HepG2 (cell line): ENCODE measurements around the gene IQSEC1. TPM values are rescaled to one million over a fixed set of nuclear protein-coding genes. Genes with fewer than 3 reads are reported as not detected.

ENCODE experiments used
- ASH2L ChIP-seq: fragments of 300-600, 200-600 bp; sonication (generic); IDR thresholded peaks from 2 replicates; pipeline ENCODE4 v1.7.0; 2017; ENCODE audit warnings: low read depth, mild to moderate bottlenecking, moderate library complexity, mixed read lengths, low read length; ENCODE audit not compliant: insufficient read length
- DNMT1 ChIP-seq: sonication (generic); formaldehyde crosslinking; IDR thresholded peaks from 2 replicates; pipeline ENCODE4 v1.5.1; 2020; ENCODE audit warnings: mild to moderate bottlenecking, missing genetic modification reagents
- DZIP1 ChIP-seq: sonication (generic); formaldehyde crosslinking; IDR thresholded peaks from 2 replicates; pipeline ENCODE4 v1.5.0; 2020; ENCODE audit warnings: mild to moderate bottlenecking, missing genetic modification reagents
- MAF1 ChIP-seq: sonication (generic); formaldehyde crosslinking; IDR thresholded peaks from 2 replicates; pipeline ENCODE4 v1.5.0; 2020; ENCODE audit warnings: missing genetic modification reagents, borderline replicate concordance
- MED13 ChIP-seq: sonication (generic); formaldehyde crosslinking; IDR thresholded peaks from 2 replicates; pipeline ENCODE4 v1.5.0; 2020; ENCODE audit warnings: missing genetic modification reagents
- MXD4 ChIP-seq: IDR thresholded peaks from 2 replicates; pipeline ENCODE4 v1.6.1; 2016; ENCODE audit warnings: mild to moderate bottlenecking, missing biosample characterization, missing genetic modification reagents
- NCOA2 ChIP-seq: sonication (generic); formaldehyde crosslinking; IDR thresholded peaks from 2 replicates; pipeline ENCODE4 v1.8.0; 2022; ENCODE audit warnings: inconsistent platforms
- NFIC ChIP-seq: IDR thresholded peaks from 2 replicates; pipeline ENCODE4 v1.6.1; 2012; ENCODE audit warnings: mild to moderate bottlenecking, low read length, inconsistent platforms
- NPAS2 ChIP-seq: sonication (generic); formaldehyde crosslinking; IDR thresholded peaks from 2 replicates; pipeline ENCODE4 v1.8.0; 2022; ENCODE audit warnings: mild to moderate bottlenecking, missing genetic modification reagents, borderline replicate concordance
- PHF5A ChIP-seq: IDR thresholded peaks from one replicate; pipeline ENCODE4 v1.6.1; 2018; ENCODE audit warnings: low read depth, missing genetic modification reagents; ENCODE audit not compliant: unreplicated experiment
- RFXAP ChIP-seq: sonication (generic); formaldehyde crosslinking; IDR thresholded peaks from 2 replicates; pipeline ENCODE4 v1.4.0; 2020; ENCODE audit warnings: missing genetic modification reagents, borderline replicate concordance
- ZNF430 ChIP-seq: sonication (generic); formaldehyde crosslinking; IDR thresholded peaks from 2 replicates; pipeline ENCODE4 v1.9.0; 2021; ENCODE audit warnings: mild to moderate bottlenecking, missing genetic modification reagents
- ZNF773 ChIP-seq: sonication (generic); formaldehyde crosslinking; IDR thresholded peaks from 2 replicates; pipeline ENCODE4 v1.4.0; 2020; ENCODE audit warnings: missing genetic modification reagents, borderline replicate concordance
- ZNF777 ChIP-seq: sonication (generic); formaldehyde crosslinking; IDR thresholded peaks from 2 replicates; pipeline ENCODE4 v1.4.0; 2020; ENCODE audit warnings: missing genetic modification reagents
- ZXDC ChIP-seq: sonication (generic); formaldehyde crosslinking; IDR thresholded peaks from 2 replicates; pipeline ENCODE4 v1.5.0; 2020; ENCODE audit warnings: mild to moderate bottlenecking, missing genetic modification reagents
- polyA plus RNA-seq, 8 experiments: library from polyadenylated mRNA; depleted of rRNA in 3 of 8; stranded (reverse) in 7 of 8; unstranded in 1 of 8; fragments of >200 nt; fragmentation: Illumina TruSeq in 4 of 8; extraction: Trizol in 4 of 8; gene quantifications; 2 replicates each; pipeline versions ENCODE4 v1.2.1 to v1.2.3, GENCODE V29; 2011 to 2016; ENCODE audit warnings: low read depth in 4 of 8, missing spikeins in 1 of 8, mixed read lengths in 1 of 8; ENCODE audit not compliant: insufficient read depth in 1 of 8
- total RNA-seq, 5 experiments: library from RNA; depleted of rRNA; stranded (reverse); fragments of >200 nt; fragmentation: Illumina TruSeq; extraction: Trizol; gene quantifications; 2 replicates each; pipeline ENCODE4 v1.2.3, GENCODE V29; 2016; ENCODE audit warnings: low read depth in 1 of 5
- TF ChIP-seq, protein P1 (sequence below): sonication (generic); formaldehyde crosslinking; IDR thresholded peaks from 2 replicates; pipeline ENCODE4 v1.8.1; 2023; ENCODE audit warnings: mild to moderate bottlenecking, missing genetic modification reagents
- TF ChIP-seq, protein P2 (sequence below): IDR thresholded peaks from 2 replicates; pipeline ENCODE4 v1.6.1; 2016; ENCODE audit warnings: low read depth, control low read depth

Gene IQSEC1
- total and polyA plus RNA-seq, 2 of the 13 experiments (the other 11 are each of a cell fraction or from before 2014, with no cell fraction given): 17.4 to 20.2 TPM

- no peak for TF ChIP-seq ZXDC (CRISPR knock-in tag)
- TF ChIP-seq ZNF777: no peak
- TF ChIP-seq, protein P1, sequence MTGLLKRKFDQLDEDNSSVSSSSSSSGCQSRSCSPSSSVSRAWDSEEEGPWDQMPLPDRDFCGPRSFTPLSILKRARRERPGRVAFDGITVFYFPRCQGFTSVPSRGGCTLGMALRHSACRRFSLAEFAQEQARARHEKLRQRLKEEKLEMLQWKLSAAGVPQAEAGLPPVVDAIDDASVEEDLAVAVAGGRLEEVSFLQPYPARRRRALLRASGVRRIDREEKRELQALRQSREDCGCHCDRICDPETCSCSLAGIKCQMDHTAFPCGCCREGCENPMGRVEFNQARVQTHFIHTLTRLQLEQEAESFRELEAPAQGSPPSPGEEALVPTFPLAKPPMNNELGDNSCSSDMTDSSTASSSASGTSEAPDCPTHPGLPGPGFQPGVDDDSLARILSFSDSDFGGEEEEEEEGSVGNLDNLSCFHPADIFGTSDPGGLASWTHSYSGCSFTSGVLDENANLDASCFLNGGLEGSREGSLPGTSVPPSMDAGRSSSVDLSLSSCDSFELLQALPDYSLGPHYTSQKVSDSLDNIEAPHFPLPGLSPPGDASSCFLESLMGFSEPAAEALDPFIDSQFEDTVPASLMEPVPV (CRISPR knock-in tag): no peak; the same call in 1 of the 2 replicates
- TF ChIP-seq ASH2L: peak; percentile 84
- TF ChIP-seq MAF1: 0 out of 2 replicates have a peak, but pooled peaks have one; percentile 33
- peak; percentile 92 for TF ChIP-seq NCOA2 (CRISPR knock-in tag)
- no peak; the same call in 1 of the 2 replicates for TF ChIP-seq ZNF430 (CRISPR knock-in tag)
- TF ChIP-seq RFXAP: peak; percentile 84; the same call in 1 of the 2 replicates
- TF ChIP-seq ZNF773 (CRISPR knock-in tag): no peak
- peak; percentile 72 for TF ChIP-seq PHF5A (CRISPR knock-in tag)
- peak; percentile 80 for TF ChIP-seq NFIC
- TF ChIP-seq DZIP1: no peak
- no peak for TF ChIP-seq DNMT1
- TF ChIP-seq, protein P2, sequence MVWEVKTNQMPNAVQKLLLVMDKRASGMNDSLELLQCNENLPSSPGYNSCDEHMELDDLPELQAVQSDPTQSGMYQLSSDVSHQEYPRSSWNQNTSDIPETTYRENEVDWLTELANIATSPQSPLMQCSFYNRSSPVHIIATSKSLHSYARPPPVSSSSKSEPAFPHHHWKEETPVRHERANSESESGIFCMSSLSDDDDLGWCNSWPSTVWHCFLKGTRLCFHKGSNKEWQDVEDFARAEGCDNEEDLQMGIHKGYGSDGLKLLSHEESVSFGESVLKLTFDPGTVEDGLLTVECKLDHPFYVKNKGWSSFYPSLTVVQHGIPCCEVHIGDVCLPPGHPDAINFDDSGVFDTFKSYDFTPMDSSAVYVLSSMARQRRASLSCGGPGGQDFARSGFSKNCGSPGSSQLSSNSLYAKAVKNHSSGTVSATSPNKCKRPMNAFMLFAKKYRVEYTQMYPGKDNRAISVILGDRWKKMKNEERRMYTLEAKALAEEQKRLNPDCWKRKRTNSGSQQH (CRISPR knock-in tag): peak; percentile 47; the same call in 1 of the 2 replicates
- TF ChIP-seq MED13 (CRISPR knock-in tag): peak; percentile 56; the same call in 1 of the 2 replicates
- TF ChIP-seq NPAS2 (CRISPR knock-in tag): no peak
- TF ChIP-seq MXD4 (CRISPR knock-in tag): peak; percentile 32; the same call in 1 of the 2 replicates
These were observed 108.3 kb downstream of the IQSEC1 start (continued) for GRCh38 chr3:12964711-12965612.
